AG04449 (cell line): ENCODE measurements around the gene MMP17.

Experiments used
- CTCF ChIA-PET: fragments of 350-600 bp; formaldehyde crosslinking; extraction: SDS; loops from one replicate; lab custom pipeline; 2021; ENCODE audit warnings: antibody characterized with exemption; lab: Yijun Ruan, JAX
- POLR2A ChIA-PET: fragments of 400-600, 350-600 bp; formaldehyde crosslinking; extraction: SDS; loops from one replicate; lab custom pipeline; 2020; ENCODE audit warnings: antibody characterized with exemption, inconsistent platforms; lab: Yijun Ruan, JAX
- DNase-seq: peaks from one replicate; pipeline ENCODE4 v3.0.0-alpha.2; 2010; ENCODE audit warnings: low read depth, low spot score
- H3K4me3 ChIP-seq: 2 replicates; pipeline ENCODE4 v1.5.1; 2011; ENCODE audit warnings: low read depth, mild to moderate bottlenecking, control low read depth, low read length
- CTCF ChIP-seq: IDR thresholded peaks from one replicate; pipeline ENCODE4 v1.5.1; 2011; ENCODE audit warnings: mild to moderate bottlenecking, moderate library complexity, low read length, control low read depth, inconsistent platforms; ENCODE audit not compliant: insufficient read depth; ENCODE audit errors: missing control alignments

The MMP17 gene

GRCh38 chr12:131817241-131817640, 11.0 kb upstream of the MMP17 start:
- ChIA-PET CTCF (interaction anchor here (0.6 kb wide), 2 partner anchors 12 to 13 kb away, joined by 3 to 4 read pairs; no protein-coding TSS in a partner anchor), POLR2A (no interaction called here)
- no peak for TF ChIP-seq CTCF
- no peak for DNase-seq
- no peak overlapping the region for H3K4me3 ChIP-seq

GRCh38 chr12:131818821-131819585, 9.2 kb upstream of the MMP17 start:
- POLR2A ChIA-PET, result no interaction called here
- DNase-seq, result no peak

GRCh38 chr12:131824450-131824849, 3.7 kb upstream of the MMP17 start:
- CTCF ChIA-PET, result no interaction called here
- H3K4me3 ChIP-seq, result no peak overlapping the region
- POLR2A ChIA-PET, result no interaction called here
- DNase-seq, result no peak
- no peak for TF ChIP-seq CTCF

More at GRCh38 chr12:131818821-131819585, 9.2 kb upstream of the MMP17 start:
- no peak overlapping the region for H3K4me3 ChIP-seq
- CTCF ChIA-PET, result no interaction called here
- TF ChIP-seq CTCF, result no peak

GRCh38 chr12:131825146-131825892, 2.9 kb upstream of the MMP17 start:
- CTCF ChIA-PET, result interaction anchor here (0.7 to 6.6 kb wide), 4 partner anchors 38 to 720 kb away, joined by 3 to 72 read pairs (median 4); no protein-coding TSS in a partner anchor
- no peak for TF ChIP-seq CTCF
- DNase-seq, result no peak
- POLR2A ChIA-PET, result no interaction called here
- H3K4me3 ChIP-seq, result no peak overlapping the region

GRCh38 chr12:131826097-131826928, 1.9 kb upstream of the MMP17 start:
- no peak for DNase-seq
- POLR2A ChIA-PET, result no interaction called here
- CTCF ChIA-PET, result interaction anchor here (0.7 to 6.6 kb wide), 6 partner anchors 12 to 721 kb away, joined by 3 to 72 read pairs (median 3); no protein-coding TSS in a partner anchor
- H3K4me3 ChIP-seq, result no peak overlapping the region
- TF ChIP-seq CTCF, result no peak
